Stimulated activated CD8-positive, alpha-beta memory T cell treated with anti-CD3 and anti-CD28 coated beads, Interleukin-2, amount 100 ng/mL, for 1 hour (primary cell): ENCODE results near the gene TMTC1.

Source experiments
- DNase-seq, 2 donors: peaks; one replicate each; pipeline ENCODE4 v3.0.0-alpha.2; 2020; ENCODE audit warnings: low read depth in 2 of 2

The TMTC1 gene

GRCh38 chr12:29780084-29780483, 3.7 kb downstream of the TMTC1 start:
- no peak for DNase-seq

- DNase-seq = no peak
Measured at GRCh38 chr12:29778531-29778930, 5.2 kb downstream of the TMTC1 start.

GRCh38 chr12:29773076-29773475, 10.7 kb downstream of the TMTC1 start:
- no peak for DNase-seq

- DNase-seq = no peak
Measured at GRCh38 chr12:29771786-29772185, 12.0 kb downstream of the TMTC1 start.

- no peak for DNase-seq
Measured at GRCh38 chr12:29771165-29771564, 12.6 kb downstream of the TMTC1 start.

- DNase-seq = no peak
Measured at GRCh38 chr12:29769162-29769858, 14.4 kb downstream of the TMTC1 start.

GRCh38 chr12:29768372-29768771, 15.4 kb downstream of the TMTC1 start:
- DNase-seq = no peak

- DNase-seq = no peak
Measured at GRCh38 chr12:29763301-29763683, 20.4 kb downstream of the TMTC1 start.

GRCh38 chr12:29762637-29763300, 21.0 kb downstream of the TMTC1 start:
- DNase-seq = no peak

GRCh38 chr12:29759950-29760349, 23.8 kb downstream of the TMTC1 start:
- no peak for DNase-seq

GRCh38 chr12:29756741-29757390, 26.9 kb downstream of the TMTC1 start:
- no peak for DNase-seq

GRCh38 chr12:29754235-29755189, 29.2 kb downstream of the TMTC1 start:
- no peak for DNase-seq

GRCh38 chr12:29752121-29752520, 31.6 kb downstream of the TMTC1 start:
- DNase-seq = no peak

GRCh38 chr12:29751676-29752075, 32.1 kb downstream of the TMTC1 start:
- DNase-seq = no peak

- DNase-seq = no peak
Measured at GRCh38 chr12:29750928-29751220, 32.9 kb downstream of the TMTC1 start.

- no peak for DNase-seq
Measured at GRCh38 chr12:29750131-29750927, 33.4 kb downstream of the TMTC1 start.

- no peak for DNase-seq
Measured at GRCh38 chr12:29744365-29744764, 39.4 kb downstream of the TMTC1 start.

GRCh38 chr12:29743801-29744200, 39.9 kb downstream of the TMTC1 start:
- no peak for DNase-seq

GRCh38 chr12:29743077-29743476, 40.7 kb downstream of the TMTC1 start:
- no peak for DNase-seq

- no peak for DNase-seq
Measured at GRCh38 chr12:29742646-29743045, 41.1 kb downstream of the TMTC1 start.
